Loucy (cell line): ENCODE results near the gene ANKRD1.
A peak's percentile ranks its signal among the peaks of the same experiment; 100 is the strongest.

Experiments used
- H2AFZ ChIP-seq: fragments of 200-600 bp; sonication (generic); 2 replicates; pipeline ENCODE4 v1.6.0; 2016; ENCODE audit warnings: antibody characterized with exemption, mild to moderate bottlenecking, low read length, moderate library complexity
- H3F3A ChIP-seq: fragments of 200-600 bp; 2 replicates; pipeline ENCODE4 v1.6.0; 2016; ENCODE audit warnings: antibody characterized with exemption, low read depth, mild to moderate bottlenecking
- H3K27me3 ChIP-seq: fragments of 200-600 bp; sonication (generic); 2 replicates; pipeline ENCODE4 v1.6.1; 2014; ENCODE audit warnings: low read length, mild to moderate bottlenecking; ENCODE audit not compliant: insufficient read depth, poor library complexity, severe bottlenecking
- H3K36me3 ChIP-seq: fragments of 200-600 bp; sonication (generic); 2 replicates; pipeline ENCODE4 v1.6.1; 2016; ENCODE audit warnings: low read length; ENCODE audit not compliant: insufficient read depth
- H3K4me1 ChIP-seq: fragments of 200-600 bp; sonication (generic); 2 replicates; pipeline ENCODE4 v1.5.1; 2014; ENCODE audit warnings: low read length, mild to moderate bottlenecking; ENCODE audit not compliant: insufficient read depth, poor library complexity, severe bottlenecking
- H3K4me2 ChIP-seq: fragments of 200-600 bp; sonication (generic); 2 replicates; pipeline ENCODE4 v1.6.0; 2014; ENCODE audit warnings: antibody characterized with exemption, low read length, low read depth, mild to moderate bottlenecking; ENCODE audit not compliant: poor library complexity, severe bottlenecking
- H3K4me3 ChIP-seq: fragments of 200-600 bp; sonication (generic); 2 replicates; pipeline ENCODE4 v1.5.1; 2014; ENCODE audit warnings: low read length, mild to moderate bottlenecking, mixed read lengths; ENCODE audit not compliant: poor library complexity, severe bottlenecking
- H3K79me2 ChIP-seq: fragments of 200-600 bp; sonication (generic); 2 replicates; pipeline ENCODE4 v1.6.1; 2014; ENCODE audit warnings: low read length; ENCODE audit not compliant: insufficient read depth
- H3K9ac ChIP-seq: fragments of 200-600 bp; sonication (generic); 2 replicates; pipeline ENCODE4 v1.6.0; 2014; ENCODE audit warnings: mild to moderate bottlenecking, low read depth, low read length, moderate library complexity; ENCODE audit not compliant: poor library complexity, severe bottlenecking
- H3K9me2 ChIP-seq: fragments of 200-600 bp; sonication (generic); replicated peaks from 2 replicates; pipeline ENCODE4 v1.6.1; 2016; ENCODE audit warnings: low read depth, low read length, mixed read lengths
- H3K9me3 ChIP-seq: fragments of 200-600 bp; sonication (generic); 2 replicates; pipeline ENCODE4 v1.6.1; 2014; ENCODE audit warnings: mild to moderate bottlenecking, antibody characterized with exemption, low read length, low read depth; ENCODE audit not compliant: insufficient read depth
- H4K20me1 ChIP-seq: fragments of 200-600 bp; sonication (generic); 2 replicates; pipeline ENCODE4 v1.6.0; 2014; ENCODE audit warnings: antibody characterized with exemption, low read length, mild to moderate bottlenecking; ENCODE audit not compliant: insufficient read depth, poor library complexity, severe bottlenecking
- EZH2phosphoT487 ChIP-seq: fragments of 200-600 bp; IDR thresholded peaks from 2 replicates; pipeline ENCODE4 v1.6.1; 2018; ENCODE audit warnings: antibody characterized with exemption, mild to moderate bottlenecking, moderate library complexity, borderline replicate concordance
- TF ChIP-seq, protein P1 (sequence below): fragments of 200-600 bp; sonication (generic); conservative IDR thresholded peaks from 2 replicates; pipeline ENCODE4 v1.5.1; 2014; ENCODE audit warnings: mild to moderate bottlenecking, antibody characterized with exemption, low read length

ANKRD1 gene

DNA sequence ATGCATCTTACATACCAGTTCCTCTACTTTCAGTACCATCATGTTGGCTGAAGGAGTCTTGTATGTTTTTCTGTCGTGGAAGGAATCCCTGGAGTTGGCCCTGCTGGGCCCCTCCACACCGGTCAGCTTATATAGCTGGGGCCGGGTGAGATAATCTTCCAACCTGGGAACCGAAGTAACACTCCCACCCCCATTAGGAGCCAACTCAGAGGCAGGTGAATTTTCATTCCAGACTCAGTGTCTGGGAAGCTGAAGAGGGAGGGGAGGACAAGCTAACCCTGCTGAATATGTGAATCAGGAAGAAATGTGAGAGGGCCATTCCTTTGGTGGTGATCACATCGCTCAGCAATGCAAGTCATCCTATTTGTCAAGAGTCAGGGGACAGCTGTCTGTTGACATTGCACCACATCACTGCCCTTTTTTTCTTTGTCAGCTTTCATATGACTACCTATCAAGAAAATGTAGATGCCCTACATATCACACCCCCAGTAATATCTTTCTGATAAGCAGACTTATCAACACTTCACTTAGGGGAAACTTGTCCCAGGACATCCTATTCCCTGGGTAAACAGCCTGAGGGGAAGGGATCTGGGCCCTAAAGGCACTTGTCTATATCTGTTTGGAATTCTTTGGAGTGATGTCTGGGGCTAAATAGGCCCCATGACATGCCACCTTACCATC, at the start of gene ANKRD1:
TSS of gene ANKRD1 (minus strand) at position 102 of the 681 bp plus-strand sequence. CDS start at position 42, 60 bp downstream.
- H3K9me2 ChIP-seq: no peaks in the 10 kb centered on the region
- no peaks in the 10 kb centered on the region for H4K20me1 ChIP-seq
- H2AFZ ChIP-seq: no peak within 1 kb of the TSS
- no peaks in the 10 kb centered on the region for H3K27me3 ChIP-seq
- H3K36me3 ChIP-seq: no peaks in the 10 kb centered on the region
- TF ChIP-seq, protein P1, sequence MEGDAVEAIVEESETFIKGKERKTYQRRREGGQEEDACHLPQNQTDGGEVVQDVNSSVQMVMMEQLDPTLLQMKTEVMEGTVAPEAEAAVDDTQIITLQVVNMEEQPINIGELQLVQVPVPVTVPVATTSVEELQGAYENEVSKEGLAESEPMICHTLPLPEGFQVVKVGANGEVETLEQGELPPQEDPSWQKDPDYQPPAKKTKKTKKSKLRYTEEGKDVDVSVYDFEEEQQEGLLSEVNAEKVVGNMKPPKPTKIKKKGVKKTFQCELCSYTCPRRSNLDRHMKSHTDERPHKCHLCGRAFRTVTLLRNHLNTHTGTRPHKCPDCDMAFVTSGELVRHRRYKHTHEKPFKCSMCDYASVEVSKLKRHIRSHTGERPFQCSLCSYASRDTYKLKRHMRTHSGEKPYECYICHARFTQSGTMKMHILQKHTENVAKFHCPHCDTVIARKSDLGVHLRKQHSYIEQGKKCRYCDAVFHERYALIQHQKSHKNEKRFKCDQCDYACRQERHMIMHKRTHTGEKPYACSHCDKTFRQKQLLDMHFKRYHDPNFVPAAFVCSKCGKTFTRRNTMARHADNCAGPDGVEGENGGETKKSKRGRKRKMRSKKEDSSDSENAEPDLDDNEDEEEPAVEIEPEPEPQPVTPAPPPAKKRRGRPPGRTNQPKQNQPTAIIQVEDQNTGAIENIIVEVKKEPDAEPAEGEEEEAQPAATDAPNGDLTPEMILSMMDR: no peak
- no peak for TF ChIP-seq EZH2phosphoT487
- no peak within 1 kb of the TSS for H3K9ac ChIP-seq
- no peaks in the 10 kb centered on the region for H3K9me3 ChIP-seq
- no peaks in the 10 kb centered on the region for H3F3A ChIP-seq
- peaks cover 5% of the 10 kb centered on the region for H3K4me1 ChIP-seq
- no peak within 1 kb of the TSS for H3K4me2 ChIP-seq
- no peak within 1 kb of the TSS for H3K4me3 ChIP-seq
- H3K79me2 ChIP-seq: no peaks in the 10 kb centered on the region

DNA sequence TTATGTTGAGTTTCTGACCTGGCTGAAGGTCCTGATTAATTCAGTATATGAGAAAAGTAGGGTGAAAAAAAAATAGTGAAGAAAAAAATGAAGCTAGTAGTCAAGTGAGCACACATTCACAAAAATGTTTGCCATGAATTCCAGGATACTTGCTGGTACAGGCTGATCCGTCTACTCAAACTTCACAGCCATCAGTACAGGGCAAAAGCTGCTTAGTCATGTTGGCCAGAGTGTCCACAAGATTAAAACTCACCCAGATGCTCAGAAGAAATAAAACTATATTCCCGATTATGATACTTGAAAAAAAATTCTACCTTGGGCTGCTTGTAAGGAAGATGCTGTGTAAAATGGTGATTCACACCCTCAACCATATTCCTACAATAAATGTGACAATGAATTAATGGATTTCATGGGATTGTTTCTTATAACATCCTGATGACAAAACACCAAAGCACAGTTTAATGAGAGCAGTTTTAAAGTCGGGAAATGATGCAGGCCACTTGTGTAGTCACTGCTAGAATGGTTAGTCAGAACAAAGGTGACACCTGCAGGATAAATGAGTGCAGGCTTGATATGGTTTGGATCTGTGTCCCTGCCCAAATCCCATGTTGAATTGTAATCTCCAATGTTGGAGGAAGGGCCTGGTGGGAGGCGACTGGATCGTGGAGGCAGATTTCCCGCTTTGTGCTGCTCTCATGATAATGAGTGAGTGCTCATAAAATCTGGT, 49.2 kb upstream of the ANKRD1 start:
- Histone ChIP-seq H3F3A (no peaks in the 10 kb centered on the region), H3K9ac (no peak overlapping the region), H3K9me2 (no peaks in the 10 kb centered on the region), H2AFZ (no peak overlapping the region), H4K20me1 (no peaks in the 10 kb centered on the region), H3K4me2 (no peak overlapping the region), H3K27me3 (no peaks in the 10 kb centered on the region), H3K9me3 (no peaks in the 10 kb centered on the region), H3K4me3 (no peak overlapping the region), H3K79me2 (no peaks in the 10 kb centered on the region), H3K36me3 (no peaks in the 10 kb centered on the region), H3K4me1 (no peaks in the 10 kb centered on the region)
- TF ChIP-seq, protein P1: peak; percentile 54
- TF ChIP-seq EZH2phosphoT487: no peak

DNA sequence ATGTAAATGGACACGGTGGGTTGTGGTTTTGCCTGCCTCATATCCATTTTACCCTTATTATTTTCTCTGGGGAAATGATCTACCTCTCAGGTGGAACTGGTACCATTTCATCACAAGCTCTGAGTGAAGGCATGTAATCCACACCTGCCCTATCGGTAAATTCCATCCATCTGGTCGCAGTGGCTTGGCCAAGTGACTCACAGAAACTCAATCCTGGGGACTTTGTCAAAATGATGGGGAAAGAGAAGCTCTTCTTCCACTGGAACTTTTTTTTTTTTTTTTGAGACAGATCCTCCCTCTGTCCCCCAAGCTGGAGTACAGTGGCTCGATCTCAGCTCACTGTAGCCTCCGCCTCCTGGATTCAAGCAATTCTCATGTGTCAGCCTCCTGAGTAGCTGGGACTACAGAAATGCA, 48.2 kb upstream of the ANKRD1 start:
- Histone ChIP-seq H3F3A (no peaks in the 10 kb centered on the region), H3K4me1 (no peaks in the 10 kb centered on the region), H3K9me3 (no peaks in the 10 kb centered on the region), H3K27me3 (no peaks in the 10 kb centered on the region), H3K79me2 (no peaks in the 10 kb centered on the region), H3K4me2 (no peak overlapping the region), H3K4me3 (no peak overlapping the region), H4K20me1 (no peaks in the 10 kb centered on the region), H3K9ac (no peak overlapping the region), H2AFZ (no peak overlapping the region), H3K9me2 (no peaks in the 10 kb centered on the region), H3K36me3 (no peaks in the 10 kb centered on the region)
- TF ChIP-seq, protein P1: no peak
- no peak for TF ChIP-seq EZH2phosphoT487
